Suprapubic skin (tissue), 4 donors: ENCODE results near the gene SLC32A1. TPM values are rescaled to one million over a fixed set of nuclear protein-coding genes. Genes with fewer than 3 reads are reported as not detected.

Experiments used
- DNase-seq, 2 donors: peaks; one replicate each; pipeline ENCODE4 v3.0.0-alpha.2; 2019; ENCODE audit warnings: low spot score in 2 of 2
- H3K27ac ChIP-seq: fragments of 200-600 bp; sonication (generic); one replicate; pipeline ENCODE4 v1.5.1; 2019
- H3K27me3 ChIP-seq: fragments of 200-600 bp; sonication (generic); one replicate; pipeline ENCODE4 v1.5.1; 2019
- H3K36me3 ChIP-seq: fragments of 200-600 bp; sonication (generic); one replicate; pipeline ENCODE4 v1.5.1; 2019
- H3K4me1 ChIP-seq: fragments of 200-600 bp; sonication (generic); one replicate; pipeline ENCODE4 v1.5.1; 2019
- H3K4me3 ChIP-seq: fragments of 200-600 bp; sonication (generic); one replicate; pipeline ENCODE4 v1.5.1; 2019; ENCODE audit warnings: mild to moderate bottlenecking
- H3K9me3 ChIP-seq: fragments of 200-600 bp; sonication (generic); one replicate; pipeline ENCODE4 v1.5.1; 2019
- CTCF ChIP-seq, 2 donors: fragments of 200-600 bp in 1 of 2; fragments of 450-650 bp in 1 of 2; sonication (generic) in 1 of 2; IDR thresholded peaks; one replicate each; pipeline ENCODE4 v1.5.1; 2016 to 2019; ENCODE audit warnings: antibody characterized with exemption in 2 of 2, mild to moderate bottlenecking in 1 of 2, moderate library complexity in 1 of 2
- EP300 ChIP-seq: sonication (generic); formaldehyde crosslinking; IDR thresholded peaks from one replicate; pipeline ENCODE4 v1.6.1; 2017; ENCODE audit warnings: antibody characterized with exemption
- POLR2A ChIP-seq, 2 donors: fragments of 450-650 bp; IDR thresholded peaks; one replicate each; pipeline ENCODE4 v1.6.1; 2017; ENCODE audit warnings: antibody characterized with exemption in 2 of 2, mild to moderate bottlenecking in 2 of 2, moderate library complexity in 2 of 2
- POLR2AphosphoS5 ChIP-seq, 3 donors: sonication (generic); formaldehyde crosslinking; IDR thresholded peaks; one replicate each; pipeline ENCODE4 v1.6.1; 2017; ENCODE audit warnings: antibody characterized with exemption in 3 of 3
- WGBS: methylation state at CpG from one replicate; pipeline ENCODE4 v1.1.5; 2018; 5-methylcytosine and 5-hydroxymethylcytosine counted together
- total RNA-seq, 4 donors: library from RNA; depleted of rRNA; stranded (reverse); fragments of >200 nt; gene quantifications; one replicate each; pipeline ENCODE4 v1.1.0, GENCODE V29; 2016

SLC32A1 gene
- total RNA-seq, 4 donors from 2014 or later: not detected

GRCh38 chr20:38685853-38686473 is 38.3 kb upstream of the SLC32A1 start:
- Histone ChIP-seq H3K9me3 (no peaks in the 10 kb centered on the region), H3K4me1 (no peaks in the 10 kb centered on the region), H3K36me3 (no peaks in the 10 kb centered on the region), H3K4me3 (no peak overlapping the region), H3K27ac (no peak overlapping the region), H3K27me3 (peaks cover 52% of the 10 kb centered on the region)
- no peak for DNase-seq
- no peak for TF ChIP-seq POLR2AphosphoS5 (IDR thresholded peaks at IDR 0.05)
- no peak for TF ChIP-seq EP300
- no peak for TF ChIP-seq CTCF (IDR thresholded peaks at IDR 0.05)
- no peak for TF ChIP-seq POLR2A (IDR thresholded peaks at IDR 0.05)
- WGBS: 15% methylated on average over 14 of the region's 14 CpGs

GRCh38 chr20:38692436-38693411 is 31.6 kb upstream of the SLC32A1 start:
- no peak for TF ChIP-seq POLR2A (IDR thresholded peaks at IDR 0.05)
- no peak for TF ChIP-seq POLR2AphosphoS5 (IDR thresholded peaks at IDR 0.05)
- TF ChIP-seq EP300: no peak
- no peak for TF ChIP-seq CTCF (IDR thresholded peaks at IDR 0.05)
- DNase-seq: no peak
- 31% methylated on average over 12 of the region's 13 CpGs for WGBS
- Histone ChIP-seq H3K27me3 (peaks cover 26% of the 10 kb centered on the region), H3K4me1 (no peaks in the 10 kb centered on the region), H3K36me3 (no peaks in the 10 kb centered on the region), H3K27ac (no peak overlapping the region), H3K9me3 (no peaks in the 10 kb centered on the region), H3K4me3 (no peak overlapping the region)

GRCh38 chr20:38697306-38697705 is 27.0 kb upstream of the SLC32A1 start:
- no peak for TF ChIP-seq POLR2A (IDR thresholded peaks at IDR 0.05)
- TF ChIP-seq EP300: no peak
- TF ChIP-seq CTCF (IDR thresholded peaks at IDR 0.05): no peak
- TF ChIP-seq POLR2AphosphoS5 (IDR thresholded peaks at IDR 0.05): no peak
- 77% methylated on average over 9 of the region's 9 CpGs for WGBS
- H3K27me3 ChIP-seq: peaks cover 43% of the 10 kb centered on the region

GRCh38 chr20:38698541-38698940 is 25.7 kb upstream of the SLC32A1 start:
- Histone ChIP-seq H3K27ac (no peak overlapping the region), H3K36me3 (no peaks in the 10 kb centered on the region), H3K27me3 (peaks cover 55% of the 10 kb centered on the region), H3K9me3 (no peaks in the 10 kb centered on the region), H3K4me1 (no peaks in the 10 kb centered on the region), H3K4me3 (no peak overlapping the region)
- DNase-seq: no peak
- 86% methylated on average over 14 of the region's 15 CpGs for WGBS
- TF ChIP-seq POLR2A (IDR thresholded peaks at IDR 0.05) (no peak), CTCF (IDR thresholded peaks at IDR 0.05) (no peak), POLR2AphosphoS5 (IDR thresholded peaks at IDR 0.05) (no peak)

More at GRCh38 chr20:38697306-38697705, 27.0 kb upstream of the SLC32A1 start:
- no peaks in the 10 kb centered on the region for H3K9me3 ChIP-seq
- DNase-seq: no peak
- H3K27ac ChIP-seq: no peak overlapping the region
- H3K4me3 ChIP-seq: no peak overlapping the region
- H3K4me1 ChIP-seq: no peaks in the 10 kb centered on the region
- no peaks in the 10 kb centered on the region for H3K36me3 ChIP-seq

- Histone ChIP-seq H3K36me3 (no peaks in the 10 kb centered on the region), H3K27ac (no peak overlapping the region), H3K4me3 (no peak overlapping the region), H3K27me3 (peaks cover 71% of the 10 kb centered on the region), H3K4me1 (no peaks in the 10 kb centered on the region), H3K9me3 (no peaks in the 10 kb centered on the region)
- 51% methylated on average over 4 of the region's 4 CpGs for WGBS
- TF ChIP-seq POLR2AphosphoS5 (IDR thresholded peaks at IDR 0.05) (no peak), POLR2A (IDR thresholded peaks at IDR 0.05) (no peak), EP300 (no peak), CTCF (IDR thresholded peaks at IDR 0.05) (no peak)
- DNase-seq: no peak
Measured at GRCh38 chr20:38700141-38700540, 24.1 kb upstream of the SLC32A1 start.
